Upper lobe of right lung (tissue), 1 donor: ENCODE results near the gene POLD2. TPM values are rescaled to one million over a fixed set of nuclear protein-coding genes. Genes with fewer than 3 reads are reported as not detected.

Experiments used
- ATAC-seq: fragments of 200-7000 bp; cut with Tn5 transposase; one replicate; pipeline ENCODE4 v1.9.1; 2020; ENCODE audit warnings: mild to moderate bottlenecking, moderate library complexity
- DNase-seq: peaks from one replicate; pipeline ENCODE4 v3.0.0-alpha.2; 2020
- H3K27ac ChIP-seq: fragments of 200-600 bp; one replicate; pipeline ENCODE4 v1.8.0; 2022
- H3K27me3 ChIP-seq: fragments of 200-600 bp; one replicate; pipeline ENCODE4 v1.8.0; 2022; ENCODE audit warnings: mild to moderate bottlenecking
- H3K36me3 ChIP-seq: fragments of 200-600 bp; one replicate; pipeline ENCODE4 v1.8.0; 2022
- H3K4me1 ChIP-seq: fragments of 200-600 bp; one replicate; pipeline ENCODE4 v1.8.0; 2022
- H3K4me3 ChIP-seq: fragments of 200-600 bp; one replicate; pipeline ENCODE4 v1.8.0; 2022; ENCODE audit warnings: mild to moderate bottlenecking
- H3K9me3 ChIP-seq: fragments of 200-600 bp; one replicate; pipeline ENCODE4 v1.8.0; 2022
- intact Hi-C: fragments of 100-400 bp; cut with DNase I; formaldehyde crosslinking; loops from one replicate; pipeline ENCODE4 v1.11.0; 2022
- total RNA-seq: library from RNA; stranded (reverse); fragmentation: NEBNext Ultra II Directional; extraction: Animal tissue kit (Norgen Biotek cat#: 25700); gene quantifications from one replicate; pipeline ENCODE4 v1.2.1, GENCODE V29; 2021
- TF ChIP-seq, protein P1 (sequence below): fragments of 200-600 bp; IDR thresholded peaks from one replicate; pipeline ENCODE4 v1.8.0; 2022; ENCODE audit warnings: antibody characterized with exemption
- donor health status: DM: no; HTN: yes; CAD: no; lungs with severe emphysema.

Gene POLD2
- total RNA-seq, 1 donor from 2014 or later = 60.2 TPM

GRCh38 chr7:44077681-44078091 is 45.7 kb downstream of the POLD2 start:
- TF ChIP-seq, protein P1, sequence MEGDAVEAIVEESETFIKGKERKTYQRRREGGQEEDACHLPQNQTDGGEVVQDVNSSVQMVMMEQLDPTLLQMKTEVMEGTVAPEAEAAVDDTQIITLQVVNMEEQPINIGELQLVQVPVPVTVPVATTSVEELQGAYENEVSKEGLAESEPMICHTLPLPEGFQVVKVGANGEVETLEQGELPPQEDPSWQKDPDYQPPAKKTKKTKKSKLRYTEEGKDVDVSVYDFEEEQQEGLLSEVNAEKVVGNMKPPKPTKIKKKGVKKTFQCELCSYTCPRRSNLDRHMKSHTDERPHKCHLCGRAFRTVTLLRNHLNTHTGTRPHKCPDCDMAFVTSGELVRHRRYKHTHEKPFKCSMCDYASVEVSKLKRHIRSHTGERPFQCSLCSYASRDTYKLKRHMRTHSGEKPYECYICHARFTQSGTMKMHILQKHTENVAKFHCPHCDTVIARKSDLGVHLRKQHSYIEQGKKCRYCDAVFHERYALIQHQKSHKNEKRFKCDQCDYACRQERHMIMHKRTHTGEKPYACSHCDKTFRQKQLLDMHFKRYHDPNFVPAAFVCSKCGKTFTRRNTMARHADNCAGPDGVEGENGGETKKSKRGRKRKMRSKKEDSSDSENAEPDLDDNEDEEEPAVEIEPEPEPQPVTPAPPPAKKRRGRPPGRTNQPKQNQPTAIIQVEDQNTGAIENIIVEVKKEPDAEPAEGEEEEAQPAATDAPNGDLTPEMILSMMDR = no peak
- H3K4me1 ChIP-seq = peaks cover 15% of the 10 kb centered on the region
- no peaks in the 10 kb centered on the region for H3K9me3 ChIP-seq
- no peak overlapping the region for H3K4me3 ChIP-seq
- ATAC-seq (no peak), DNase-seq (no peak)
- H3K27ac ChIP-seq = no peak overlapping the region
- H3K36me3 ChIP-seq = peaks cover 79% of the 10 kb centered on the region
- no peaks in the 10 kb centered on the region for H3K27me3 ChIP-seq
- intact Hi-C loops = no loop called here

GRCh38 chr7:44077061-44077460 is 46.3 kb downstream of the POLD2 start:
- intact Hi-C loops = no loop called here
- TF ChIP-seq, protein P1 = no peak
- DNase-seq = no peak
- Histone ChIP-seq H3K9me3 (no peaks in the 10 kb centered on the region), H3K27ac (no peak overlapping the region), H3K27me3 (no peaks in the 10 kb centered on the region), H3K4me1 (peaks cover 15% of the 10 kb centered on the region), H3K36me3 (peaks cover 79% of the 10 kb centered on the region), H3K4me3 (no peak overlapping the region)
- ATAC-seq = no peak

- no peak for DNase-seq
- Histone ChIP-seq H3K9me3 (no peaks in the 10 kb centered on the region), H3K27ac (no peak overlapping the region), H3K36me3 (peaks cover 79% of the 10 kb centered on the region), H3K4me3 (no peak overlapping the region), H3K4me1 (peaks cover 12% of the 10 kb centered on the region), H3K27me3 (no peaks in the 10 kb centered on the region)
- ATAC-seq = no peak
- intact Hi-C loops = no loop called here
- TF ChIP-seq, protein P1 = no peak
Measured at GRCh38 chr7:44076101-44076895, 47.0 kb downstream of the POLD2 start.

DNA sequence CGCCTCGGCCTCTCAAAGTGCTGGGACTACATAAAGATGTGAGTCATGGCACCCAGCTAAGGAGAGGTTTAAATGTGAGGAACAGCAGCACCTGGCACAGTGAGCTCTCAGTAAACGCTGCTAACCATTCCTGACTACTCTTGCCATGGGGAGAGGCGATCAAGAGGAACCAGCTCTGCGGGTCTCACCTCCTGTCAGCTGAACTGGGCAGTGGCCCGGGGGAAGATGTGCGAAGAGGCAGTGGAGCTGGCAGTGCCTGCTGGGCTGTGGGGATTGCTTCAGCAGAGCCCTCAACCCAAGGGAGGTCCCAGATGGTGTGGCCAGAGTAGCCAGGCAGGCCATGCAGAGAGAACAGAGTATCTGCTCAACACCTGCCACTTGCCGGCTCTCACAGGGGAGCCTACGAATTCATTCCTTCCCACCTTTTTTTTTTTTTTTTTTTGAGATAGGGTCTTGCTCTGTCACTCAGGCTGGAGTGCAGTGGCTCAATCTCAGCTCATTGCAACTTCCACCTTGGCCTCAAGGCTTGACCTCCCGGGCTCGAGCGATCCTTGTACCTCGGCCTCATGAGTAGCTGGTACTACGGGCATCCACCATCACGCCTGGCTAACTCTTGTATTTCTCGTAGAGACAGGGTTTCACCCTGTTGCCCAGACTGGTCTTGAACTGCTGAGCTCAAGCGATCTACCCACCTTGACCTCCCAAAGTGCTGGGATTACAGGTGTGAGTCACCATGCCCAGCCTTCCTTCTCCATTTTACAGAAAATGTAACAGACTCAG is 47.9 kb downstream of the POLD2 start:
- Histone ChIP-seq H3K4me1 (peaks cover 4% of the 10 kb centered on the region), H3K4me3 (no peak overlapping the region), H3K9me3 (no peaks in the 10 kb centered on the region), H3K27me3 (no peaks in the 10 kb centered on the region), H3K27ac (no peak overlapping the region), H3K36me3 (peaks cover 77% of the 10 kb centered on the region)
- no peak for DNase-seq
- intact Hi-C loops = no loop called here
- ATAC-seq = no peak
- TF ChIP-seq, protein P1 = no peak

- Histone ChIP-seq H3K4me3 (no peak overlapping the region), H3K9me3 (no peaks in the 10 kb centered on the region), H3K27ac (peak overlapping the region; percentile 77), H3K36me3 (peaks cover 65% of the 10 kb centered on the region), H3K4me1 (peaks cover 4% of the 10 kb centered on the region), H3K27me3 (no peaks in the 10 kb centered on the region)
- TF ChIP-seq, protein P1 = no peak
- ATAC-seq (peak; percentile 20), DNase-seq (no peak)
- intact Hi-C loops = loop anchor here (5.0 kb wide), 1 partner anchor 123 kb away; no protein-coding TSS in a partner anchor
Measured at GRCh38 chr7:44074349-44074695, 49.0 kb downstream of the POLD2 start.
